Esophagus squamous epithelium (tissue), 4 donors: ENCODE results near the gene ALDH1A3.

ENCODE experiments used
- POLR2A ChIP-seq, 4 donors: fragments of 450-650 bp; IDR thresholded peaks; one replicate each; pipeline ENCODE4 v1.6.1; 2017; ENCODE audit warnings: antibody characterized with exemption in 4 of 4, mild to moderate bottlenecking in 4 of 4, moderate library complexity in 3 of 4
- TF ChIP-seq, protein P1 (sequence below), 6 experiments: fragments of 450-650 bp in 4 of 6; fragments of 200-600 bp in 2 of 6; sonication (generic) in 2 of 6; IDR thresholded peaks; one replicate each; pipeline ENCODE4 v1.5.1; 2016 to 2019; ENCODE audit warnings: antibody characterized with exemption in 6 of 6, mild to moderate bottlenecking in 4 of 6, moderate library complexity in 4 of 6

DNA sequence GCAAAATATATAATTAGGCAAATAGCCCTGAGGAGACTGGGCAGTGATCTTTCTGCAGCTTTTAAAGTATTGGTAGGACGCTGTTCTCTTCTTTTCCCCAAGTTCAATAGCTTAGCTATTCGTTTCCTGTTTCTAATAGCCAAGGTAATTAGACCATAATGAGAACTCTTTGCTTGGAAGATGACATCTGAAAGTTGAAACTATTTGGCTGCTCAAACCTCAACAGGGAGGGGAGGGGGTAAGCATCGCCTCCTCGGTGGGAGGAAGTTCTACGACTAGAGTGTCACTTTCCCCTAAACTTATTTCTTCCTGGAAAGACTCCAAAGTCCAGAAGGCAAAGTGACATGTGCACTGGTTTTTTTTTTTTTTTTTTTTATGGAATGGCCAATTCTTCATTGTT is 22.8 kb upstream of the ALDH1A3 start:
- TF ChIP-seq POLR2A (IDR thresholded peaks at IDR 0.05) = no peak
- TF ChIP-seq, protein P1, sequence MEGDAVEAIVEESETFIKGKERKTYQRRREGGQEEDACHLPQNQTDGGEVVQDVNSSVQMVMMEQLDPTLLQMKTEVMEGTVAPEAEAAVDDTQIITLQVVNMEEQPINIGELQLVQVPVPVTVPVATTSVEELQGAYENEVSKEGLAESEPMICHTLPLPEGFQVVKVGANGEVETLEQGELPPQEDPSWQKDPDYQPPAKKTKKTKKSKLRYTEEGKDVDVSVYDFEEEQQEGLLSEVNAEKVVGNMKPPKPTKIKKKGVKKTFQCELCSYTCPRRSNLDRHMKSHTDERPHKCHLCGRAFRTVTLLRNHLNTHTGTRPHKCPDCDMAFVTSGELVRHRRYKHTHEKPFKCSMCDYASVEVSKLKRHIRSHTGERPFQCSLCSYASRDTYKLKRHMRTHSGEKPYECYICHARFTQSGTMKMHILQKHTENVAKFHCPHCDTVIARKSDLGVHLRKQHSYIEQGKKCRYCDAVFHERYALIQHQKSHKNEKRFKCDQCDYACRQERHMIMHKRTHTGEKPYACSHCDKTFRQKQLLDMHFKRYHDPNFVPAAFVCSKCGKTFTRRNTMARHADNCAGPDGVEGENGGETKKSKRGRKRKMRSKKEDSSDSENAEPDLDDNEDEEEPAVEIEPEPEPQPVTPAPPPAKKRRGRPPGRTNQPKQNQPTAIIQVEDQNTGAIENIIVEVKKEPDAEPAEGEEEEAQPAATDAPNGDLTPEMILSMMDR (IDR thresholded peaks at IDR 0.05) = no peak
